Stimulated activated CD4-positive, alpha-beta T cell treated with anti-CD3 and anti-CD28 coated beads, Interleukin-1b, Interleukin-23, amount 100 ng/mL, for 24 hours (primary cell): Measurements from ENCODE around the gene TTC38.

Source experiments
- DNase-seq, 4 experiments: peaks; one replicate each; pipeline ENCODE4 v3.0.0-alpha.2; 2020; ENCODE audit warnings: low read depth in 4 of 4, low spot score in 1 of 4

Gene TTC38

GRCh38 chr22:46267431-46268279, at the start of gene TTC38:
TTC38 (plus strand) TSS chr22:46268008; CDS start chr22:46268040, 32 bp downstream.
- DNase-seq, result peak in 2 of 4 experiments; percentile 20 to 29

- DNase-seq, result no peak
These were observed 48.2 kb upstream of the TTC38 start for GRCh38 chr22:46219636-46220035.

- DNase-seq, result no peak
These were observed 46.9 kb upstream of the TTC38 start for GRCh38 chr22:46220921-46221320.

GRCh38 chr22:46224044-46224897, 43.5 kb upstream of the TTC38 start:
- no peak for DNase-seq

GRCh38 chr22:46224898-46225290, 42.9 kb upstream of the TTC38 start:
- no peak for DNase-seq

DNA sequence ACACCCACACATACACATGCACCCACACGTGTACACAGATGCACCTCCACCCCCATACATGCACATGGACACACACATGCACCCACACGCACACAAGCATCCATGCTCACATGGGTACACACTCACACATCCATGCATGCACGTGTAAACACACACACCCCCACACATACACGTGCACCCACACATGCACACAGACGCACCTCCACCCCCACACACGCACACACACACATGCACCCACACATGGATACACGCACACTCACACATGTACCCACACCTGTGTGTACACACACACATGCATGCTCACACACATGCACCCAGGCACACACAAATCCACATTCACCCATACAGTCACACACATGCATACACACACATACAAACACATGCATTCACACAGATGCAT, 42.2 kb upstream of the TTC38 start:
- DNase-seq, result no peak

GRCh38 chr22:46226577-46226976, 41.2 kb upstream of the TTC38 start:
- DNase-seq, result no peak

DNA sequence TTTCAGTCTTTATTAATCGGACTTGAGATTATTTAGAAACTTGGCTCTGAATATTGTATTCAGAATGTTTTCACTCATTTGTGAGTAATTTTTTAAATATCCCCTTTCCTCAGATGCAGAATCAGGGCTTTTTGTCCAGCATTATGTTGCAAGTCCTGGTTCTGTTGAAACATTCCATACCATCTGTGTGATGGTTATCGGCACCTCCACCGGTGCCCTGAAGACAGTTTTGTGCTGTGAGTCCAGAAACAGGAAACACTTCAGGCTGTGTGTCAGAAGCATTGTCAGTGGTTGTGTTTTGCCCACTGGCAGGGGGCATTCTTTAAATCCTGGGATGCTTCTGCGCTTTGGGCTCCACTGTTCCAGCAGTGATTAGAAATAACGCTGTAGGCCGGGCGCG, 38.1 kb upstream of the TTC38 start:
- DNase-seq, result no peak

GRCh38 chr22:46230262-46230901, 37.4 kb upstream of the TTC38 start:
- DNase-seq, result no peak

GRCh38 chr22:46233231-46233630, 34.6 kb upstream of the TTC38 start:
- DNase-seq, result no peak

- no peak for DNase-seq
These were observed 32.8 kb upstream of the TTC38 start for GRCh38 chr22:46234969-46235368.

- DNase-seq, result no peak
These were observed 30.2 kb upstream of the TTC38 start for GRCh38 chr22:46237453-46238124.

GRCh38 chr22:46238541-46238940, 29.3 kb upstream of the TTC38 start:
- no peak for DNase-seq

DNA sequence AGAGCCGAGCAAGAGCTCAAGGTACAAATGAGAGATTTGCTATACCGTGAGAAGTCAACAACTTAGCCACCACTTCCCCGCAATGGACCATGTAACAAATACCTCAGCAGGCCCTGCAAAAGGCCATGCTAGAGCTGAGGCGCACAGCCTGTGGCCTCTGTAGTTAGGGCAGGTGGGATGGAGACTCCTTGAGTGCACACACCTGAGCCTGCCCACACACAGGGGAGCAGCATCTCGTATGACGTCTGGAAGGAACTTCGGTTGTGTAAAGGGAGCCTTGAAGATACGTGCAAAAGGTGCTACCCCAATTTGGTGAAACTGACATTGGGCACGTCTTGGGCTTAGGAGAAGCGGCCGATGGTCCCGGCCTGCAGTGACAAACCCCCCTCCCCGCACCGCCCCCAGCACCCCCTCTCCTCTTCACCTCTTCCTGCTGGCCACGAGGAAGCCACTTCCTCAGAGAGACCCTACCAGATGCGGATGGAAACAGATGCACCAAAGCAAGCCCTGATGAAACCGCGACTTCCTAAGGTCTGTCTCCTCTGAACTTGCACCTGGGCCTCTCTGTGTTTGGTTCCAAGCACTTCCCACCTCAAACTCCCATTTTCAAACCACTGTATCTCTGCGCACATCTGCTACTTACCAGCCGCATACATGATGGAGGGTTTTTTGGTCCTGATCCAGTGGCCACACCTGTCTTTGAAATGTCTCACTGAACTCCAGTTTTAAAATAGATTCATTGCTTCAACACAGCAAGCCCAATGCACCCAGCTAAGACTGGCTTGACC, 28.4 kb upstream of the TTC38 start:
- DNase-seq, result no peak

DNA sequence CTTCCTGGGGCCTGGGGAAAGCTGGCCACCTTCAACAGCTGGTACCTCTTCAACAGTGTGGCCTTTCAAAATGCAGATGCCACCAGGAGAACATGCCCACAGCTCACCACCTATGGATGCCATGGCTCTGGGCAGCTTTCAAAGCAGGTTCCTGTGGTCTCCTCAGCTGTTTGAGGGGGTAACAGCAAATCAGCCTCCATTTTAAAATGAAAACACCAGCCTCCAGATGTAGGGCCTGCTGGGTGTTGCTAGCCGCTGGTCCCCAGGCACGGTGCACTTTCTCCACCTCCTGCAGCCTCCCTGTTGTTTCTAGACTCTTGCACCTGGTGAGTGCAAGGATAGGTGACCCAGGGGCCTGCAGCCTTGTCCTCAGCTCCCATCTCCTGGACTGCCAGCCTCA, 27.7 kb upstream of the TTC38 start:
- DNase-seq, result no peak

DNA sequence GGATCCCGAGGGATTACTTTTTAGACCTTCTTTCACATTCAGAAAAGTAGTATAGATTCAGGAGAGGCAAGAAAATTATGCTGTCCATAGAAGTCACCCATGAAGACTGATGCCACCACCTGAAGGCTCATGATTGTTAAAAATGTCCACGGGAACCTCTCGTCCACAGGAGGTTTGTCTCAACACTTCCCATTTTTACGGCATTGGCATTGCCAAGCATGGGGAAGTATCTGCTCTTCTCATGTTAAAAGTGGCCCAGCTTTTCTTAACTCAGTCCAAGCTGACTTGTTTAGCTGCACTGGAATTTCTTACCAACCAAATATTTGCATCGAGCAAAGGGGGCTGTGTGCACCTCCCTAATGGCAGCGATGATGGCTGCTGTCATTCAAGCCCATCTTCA, 27.3 kb upstream of the TTC38 start:
- DNase-seq, result no peak

DNA sequence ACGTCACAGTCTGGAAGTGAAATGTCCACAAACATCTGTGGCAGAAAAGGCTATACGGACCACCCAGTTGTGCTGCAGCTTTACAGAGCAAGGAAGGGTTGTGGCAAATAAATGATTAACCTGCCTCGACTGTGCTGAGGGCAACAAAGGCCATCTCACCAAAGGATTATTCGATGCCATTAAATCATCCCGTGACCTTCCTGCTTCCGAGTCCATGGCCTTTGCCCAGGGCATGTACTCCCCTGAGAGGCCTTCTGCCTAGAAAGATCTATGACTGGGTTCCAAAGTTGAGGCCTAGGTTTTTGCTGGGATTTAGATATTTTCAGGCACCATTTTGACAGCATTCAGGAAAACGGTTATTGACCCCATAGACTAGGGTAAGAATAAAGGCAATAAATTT, 26.9 kb upstream of the TTC38 start:
- DNase-seq, result no peak

- DNase-seq, result no peak
These were observed 26.3 kb upstream of the TTC38 start for GRCh38 chr22:46241396-46242007.

- DNase-seq, result no peak
These were observed 25.7 kb upstream of the TTC38 start for GRCh38 chr22:46242076-46242475.

DNA sequence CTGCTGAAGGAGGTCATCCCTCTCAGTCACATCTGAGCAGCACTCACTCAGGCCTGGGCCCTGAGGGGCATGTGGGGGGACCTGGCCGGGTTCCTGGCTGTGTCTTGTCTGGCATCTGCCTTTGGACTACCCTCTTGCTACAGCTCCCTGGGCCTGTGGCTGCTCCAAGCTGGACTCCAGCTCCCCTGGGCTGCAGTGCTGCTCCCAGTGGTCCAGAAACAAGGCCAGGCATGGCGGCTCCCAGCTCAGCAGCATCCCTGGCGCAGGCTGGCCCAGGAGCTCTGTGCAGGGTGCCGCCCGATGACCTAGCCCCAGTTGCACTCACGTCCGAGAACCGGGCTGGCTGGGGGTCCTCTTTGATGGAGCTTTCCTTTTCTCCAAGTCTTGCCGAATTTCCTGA, 23.0 kb upstream of the TTC38 start:
- DNase-seq, result no peak
